ENCODE data around the gene TNNC1. TPM values are rescaled to one million over a fixed set of nuclear protein-coding genes. Genes with fewer than 3 reads are reported as not detected.

The TNNC1 gene
- total RNA-seq, 1 donor from 2014 or later = not detected

DNA sequence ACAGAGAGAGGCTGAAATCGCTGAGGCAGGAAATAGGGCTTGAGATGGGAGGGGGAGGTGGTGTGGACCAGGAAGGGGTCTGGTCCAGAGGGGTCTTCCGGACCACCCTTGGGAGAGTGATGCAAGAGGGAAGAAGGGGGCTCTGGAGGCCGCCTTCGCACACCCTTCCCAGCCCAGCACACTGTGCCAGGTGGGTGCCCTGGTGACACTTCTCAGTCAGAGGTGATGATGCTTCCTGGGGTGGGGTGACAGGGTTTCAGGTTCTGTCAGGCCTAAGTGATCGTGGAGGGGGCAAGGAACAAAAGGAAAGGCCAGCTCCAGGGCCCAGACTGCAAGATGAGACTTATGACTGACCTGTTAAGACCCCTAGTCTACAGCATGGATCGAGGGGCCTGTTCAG is 21.6 kb downstream of the TNNC1 start:
- DNase-seq (ENCODE audit: low read depth, low spot score) = no peak

DNA sequence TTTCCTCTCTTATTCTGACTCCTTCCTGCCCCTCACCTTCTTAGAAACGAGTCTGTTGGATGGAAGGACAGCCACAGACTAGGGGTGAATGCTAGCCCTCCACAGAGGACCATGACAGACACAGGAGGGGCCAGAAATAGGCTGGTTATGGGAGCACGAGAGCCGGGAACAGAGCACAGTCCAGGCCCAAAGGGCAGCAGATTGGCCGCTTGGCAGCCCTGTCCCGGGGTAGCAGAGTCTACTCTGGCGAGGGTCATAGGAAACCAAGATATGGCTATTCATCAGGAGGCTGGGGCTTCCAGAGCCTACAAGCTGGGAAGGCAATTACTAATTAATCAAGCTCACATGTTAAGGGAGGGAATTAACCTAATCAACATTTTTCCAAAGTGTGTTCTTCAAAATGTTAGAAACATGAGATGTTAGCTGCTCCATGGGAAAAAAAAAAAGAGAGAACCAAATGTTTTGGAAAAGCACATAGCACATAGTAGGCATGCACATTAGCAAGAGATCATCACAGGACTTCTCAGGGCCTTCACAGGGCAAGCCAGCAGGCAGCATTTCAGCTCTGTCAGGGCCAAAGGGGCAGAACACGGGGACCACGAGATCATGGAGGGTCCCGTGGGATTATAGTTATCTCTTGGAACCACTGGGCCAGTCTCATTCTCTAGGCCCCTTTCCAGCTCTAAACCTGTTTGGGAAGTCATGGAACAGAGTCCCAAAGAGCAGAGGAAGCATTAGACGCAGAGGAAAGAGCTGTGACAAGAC is 22.2 kb downstream of the TNNC1 start:
- DNase-seq (ENCODE audit: low read depth, low spot score) = no peak

DNA sequence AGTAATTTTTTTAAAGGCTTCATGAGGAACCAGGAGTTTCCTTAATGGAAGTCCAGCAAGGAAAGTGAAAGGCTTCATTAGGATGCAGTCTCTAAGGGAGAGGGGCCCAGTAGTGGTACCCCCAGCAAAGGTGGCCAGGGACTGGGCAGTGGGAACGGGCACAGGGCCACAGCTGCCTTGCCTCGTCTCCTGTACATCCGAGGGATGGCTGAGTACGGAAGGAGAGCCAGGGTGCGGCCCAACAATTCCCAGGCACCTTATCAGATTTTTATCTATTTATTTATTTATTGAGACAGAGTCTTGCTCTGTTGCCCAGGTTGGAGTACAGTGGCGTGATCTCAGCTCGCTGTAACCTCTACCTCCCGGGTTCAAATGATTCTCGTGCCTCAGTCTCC is 23.4 kb downstream of the TNNC1 start:
- no peak for DNase-seq (ENCODE audit: low read depth, low spot score)

DNA sequence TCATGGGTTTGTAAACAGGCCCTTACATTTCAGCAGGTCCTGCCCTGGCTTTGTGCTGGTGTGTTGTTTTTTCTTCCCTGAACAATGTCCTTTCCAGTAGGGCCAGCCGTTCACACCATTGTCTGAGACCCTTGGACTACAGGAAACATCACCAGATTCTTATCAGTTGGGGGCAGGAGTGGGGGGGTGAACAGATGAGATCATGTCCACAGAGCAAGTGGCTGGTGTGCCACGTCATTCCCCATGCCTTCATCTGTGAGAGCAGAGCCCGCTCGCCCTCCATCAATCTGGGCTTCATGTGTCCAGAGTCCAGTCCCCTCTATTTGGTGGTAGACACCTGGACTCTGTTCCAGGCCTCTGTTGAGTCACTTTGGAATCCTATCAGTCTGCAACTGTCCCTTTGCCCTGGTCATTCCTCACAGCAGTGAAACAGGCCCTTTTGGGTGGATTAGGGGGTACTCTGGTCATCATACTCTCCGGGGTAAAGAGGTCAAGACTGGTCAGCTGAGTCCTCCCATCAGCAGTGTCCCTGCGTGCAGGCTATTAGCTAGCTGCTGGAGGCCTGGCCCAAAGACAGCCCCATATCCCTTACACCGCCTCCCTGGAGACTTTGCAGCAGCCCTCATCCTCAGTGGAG is 23.9 kb downstream of the TNNC1 start:
- peak; percentile 96 for DNase-seq (ENCODE audit: low read depth, low spot score)

DNA sequence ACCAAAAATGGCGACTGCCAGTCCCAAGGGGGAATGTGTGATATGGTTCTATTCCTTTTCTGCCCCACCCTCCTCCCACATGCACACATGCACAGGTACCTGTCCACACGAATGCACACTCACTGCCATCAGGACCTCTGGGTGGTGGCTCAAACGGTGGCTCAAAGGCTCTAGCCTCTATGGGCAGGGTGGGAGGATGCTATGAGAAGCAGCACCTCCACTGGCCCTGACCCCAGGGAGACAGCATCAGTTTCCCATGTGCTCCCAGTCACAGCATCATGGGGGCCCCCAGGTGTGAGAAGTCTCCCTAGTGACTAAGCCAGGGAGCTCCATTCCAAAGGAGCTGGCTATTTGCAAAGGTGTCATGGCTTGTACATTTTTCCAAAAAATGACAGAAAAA is 24.8 kb downstream of the TNNC1 start:
- DNase-seq (ENCODE audit: low read depth, low spot score) = no peak

DNA sequence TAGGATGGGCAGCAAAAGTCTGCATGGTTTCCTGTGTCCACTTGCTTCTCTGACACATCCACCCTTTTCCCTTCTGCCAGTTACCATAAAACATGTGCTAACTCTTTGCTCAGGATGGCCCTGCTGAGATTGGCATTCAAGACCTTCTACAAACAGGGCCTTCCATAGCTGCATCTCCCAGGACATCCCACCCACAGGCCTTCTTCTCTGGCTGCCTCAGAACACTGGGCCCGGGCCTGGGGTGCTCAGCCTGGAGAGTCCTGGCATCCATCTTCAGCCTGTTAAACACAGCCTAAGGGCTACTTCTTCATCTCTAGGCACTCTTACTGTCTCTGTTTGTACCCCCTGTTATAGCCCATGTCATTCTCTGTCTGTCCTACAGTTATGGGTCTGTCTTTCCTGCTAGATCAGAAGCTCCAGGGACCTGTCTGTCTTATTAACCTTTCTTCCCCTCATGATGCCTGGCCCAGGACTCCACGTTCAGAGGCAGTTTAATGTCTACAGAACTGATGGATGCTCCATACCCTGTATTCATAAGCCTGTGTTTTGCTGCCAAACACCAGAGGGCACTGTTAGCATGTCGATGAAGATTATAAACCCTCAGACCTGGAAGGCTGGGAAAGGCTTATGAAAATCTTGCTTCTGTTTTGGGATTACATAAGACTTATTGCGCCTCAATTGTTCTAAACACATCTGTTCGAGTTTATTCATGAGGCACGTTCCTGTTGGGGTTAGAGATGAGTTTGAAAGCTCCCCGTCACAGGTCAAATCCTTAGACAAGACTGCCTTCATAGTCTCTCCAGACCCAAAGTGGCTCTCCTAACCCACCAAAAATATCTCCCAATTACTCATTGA is 25.5 kb downstream of the TNNC1 start:
- DNase-seq (ENCODE audit: low read depth, low spot score) = peak; percentile 65

DNA sequence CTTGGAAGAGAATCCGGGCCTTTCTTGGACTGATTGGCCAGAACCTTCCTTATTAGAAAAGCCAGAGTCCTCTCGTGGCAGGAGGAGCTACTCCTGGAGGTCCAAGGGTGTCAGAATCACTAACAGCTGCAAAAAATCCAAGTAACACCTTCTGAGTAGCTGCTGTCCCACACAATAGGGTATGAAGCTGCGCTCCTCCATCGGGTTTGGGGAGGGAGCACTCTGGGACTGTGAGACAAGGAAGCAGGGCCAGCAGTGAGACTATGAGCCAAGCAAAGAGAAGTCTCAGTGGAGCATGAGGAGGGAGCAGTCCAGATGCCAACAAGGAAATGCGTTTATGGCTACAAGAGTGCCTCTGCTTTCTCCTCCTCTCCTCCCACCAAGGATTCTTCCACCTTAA is 30.7 kb downstream of the TNNC1 start:
- DNase-seq (ENCODE audit: low read depth, low spot score) = no peak

DNA sequence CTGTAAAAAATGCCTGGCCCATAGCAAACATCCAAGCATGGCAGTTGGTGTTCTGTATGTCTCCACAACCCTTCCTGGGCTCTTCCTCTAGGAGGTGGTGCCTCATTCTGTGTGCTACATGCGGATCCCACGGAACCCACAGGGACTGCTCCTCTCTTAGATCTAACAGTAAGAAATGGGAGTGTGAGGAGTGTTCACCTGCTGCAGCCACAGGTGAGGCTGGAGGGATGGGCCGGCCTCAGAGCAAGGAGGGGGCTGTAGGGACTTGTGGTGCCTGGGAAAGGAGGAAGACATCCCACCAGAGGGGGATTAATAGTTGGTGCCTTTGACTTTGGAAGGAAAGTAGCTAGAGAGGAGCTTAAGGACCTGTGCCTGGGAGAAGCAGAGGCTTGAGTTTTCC is 31.2 kb downstream of the TNNC1 start:
- no peak for DNase-seq (ENCODE audit: low read depth, low spot score)

DNA sequence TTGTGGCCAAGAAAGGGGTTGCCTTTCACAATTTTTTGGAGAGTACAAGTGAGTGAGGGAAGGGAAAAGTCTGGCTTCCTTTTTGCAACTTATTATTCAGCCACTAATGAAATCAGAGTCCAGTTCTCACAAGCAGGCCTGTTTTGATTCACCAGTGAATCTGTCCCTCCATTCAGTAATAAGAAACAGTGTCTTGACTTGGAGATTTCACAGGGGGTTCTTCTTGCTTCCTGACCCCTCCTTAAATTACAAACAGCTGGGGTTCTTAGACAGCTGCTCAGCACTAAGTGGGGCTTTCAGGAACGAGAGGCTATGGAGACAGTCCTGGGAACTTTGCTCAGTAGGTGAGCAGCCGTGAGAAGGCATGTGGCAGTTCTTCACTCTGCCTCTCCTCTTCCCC is 33.5 kb downstream of the TNNC1 start:
- DNase-seq (ENCODE audit: low read depth, low spot score) = no peak

DNA sequence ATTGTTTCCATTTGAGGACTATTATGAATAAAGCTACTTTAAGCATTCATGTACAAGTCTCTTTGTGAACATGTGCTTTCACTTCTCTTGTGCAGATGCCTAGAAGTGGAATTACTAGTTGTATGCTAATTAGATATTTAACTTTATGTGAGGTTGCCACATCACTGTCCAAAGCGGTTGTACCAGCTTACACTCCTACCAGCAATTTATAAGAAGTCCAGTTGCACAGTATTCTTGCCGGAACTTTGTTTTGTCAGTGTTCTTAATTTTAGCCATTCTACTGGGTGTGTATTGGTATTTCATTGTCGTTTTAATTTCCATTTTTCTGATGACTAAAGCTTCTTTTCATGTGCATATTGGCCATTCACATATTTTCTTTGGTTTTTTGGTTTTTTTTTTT is 38.0 kb downstream of the TNNC1 start:
- no peak for DNase-seq (ENCODE audit: low read depth, low spot score)

DNA sequence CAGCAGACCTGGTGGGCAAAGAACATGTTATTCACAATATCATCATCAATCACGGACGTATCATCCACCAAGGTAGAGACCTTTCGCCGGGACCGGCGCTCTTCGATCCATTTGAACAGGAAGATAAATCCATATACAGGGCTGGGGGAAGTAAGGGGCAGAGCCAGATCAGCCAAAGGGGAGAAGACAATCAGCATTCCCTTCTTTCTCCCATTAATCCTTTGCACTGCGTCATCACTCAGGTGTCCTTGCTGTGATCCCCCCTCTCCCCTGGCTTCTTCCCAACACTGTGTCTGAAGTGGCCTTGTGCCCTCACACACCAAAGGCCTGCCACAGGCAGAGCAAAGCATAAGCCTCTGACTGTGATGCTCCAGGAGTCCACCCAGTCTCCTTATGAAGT is 45.4 kb downstream of the TNNC1 start:
- DNase-seq (ENCODE audit: low read depth, low spot score) = no peak

DNA sequence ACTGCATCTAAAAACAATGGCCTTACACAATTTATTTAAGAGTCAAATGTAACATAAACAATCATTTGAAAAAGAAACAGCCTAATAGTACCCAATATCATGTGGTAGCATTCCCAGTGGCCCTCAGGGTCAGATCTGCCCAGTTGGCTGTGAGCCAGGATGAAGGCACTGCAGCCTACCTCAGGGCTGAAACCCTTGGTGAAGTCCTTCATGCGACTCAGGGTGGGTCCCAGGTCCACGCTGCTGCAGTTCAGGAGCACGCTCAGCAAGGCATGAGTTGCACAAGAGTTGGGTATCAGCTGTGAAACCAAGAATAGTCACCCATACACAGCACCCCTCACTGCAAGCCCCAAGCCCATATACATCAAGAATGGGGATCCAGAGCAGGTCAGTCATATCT is 46.1 kb downstream of the TNNC1 start:
- DNase-seq (ENCODE audit: low read depth, low spot score) = no peak

DNA sequence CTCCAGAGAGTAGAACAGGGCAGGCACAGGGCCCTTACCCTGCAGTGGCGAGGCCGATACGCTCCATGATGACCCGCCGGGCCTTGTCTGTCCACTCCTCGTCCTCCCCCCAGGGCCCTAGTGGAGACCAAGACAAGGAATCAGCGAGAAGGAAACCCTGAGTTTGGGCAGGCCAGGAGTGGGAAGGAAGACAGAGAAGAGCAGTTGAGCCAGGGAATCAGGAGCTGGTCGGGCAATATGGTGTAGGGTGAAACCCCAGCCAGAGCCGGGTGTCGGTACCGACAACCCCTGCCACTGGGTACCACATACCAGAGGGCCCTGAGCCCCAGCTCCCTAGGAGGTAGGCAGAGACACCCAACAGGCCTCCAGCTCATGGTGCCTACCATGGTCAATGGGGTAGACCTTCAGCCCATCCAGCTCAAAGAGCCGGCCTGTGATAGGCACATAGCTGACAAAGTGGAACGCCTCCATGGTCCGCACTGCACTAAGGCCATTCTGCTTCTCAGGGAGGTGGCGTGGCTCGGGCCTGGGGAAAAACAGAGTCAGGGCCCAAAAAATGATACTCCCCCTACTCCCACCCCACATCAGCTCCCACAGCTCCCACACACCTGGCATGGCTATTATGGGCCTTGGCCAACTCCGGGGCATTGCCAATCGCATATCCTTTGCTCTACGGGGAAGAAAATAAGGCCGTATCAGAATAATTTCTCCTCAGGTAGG is 46.9 kb downstream of the TNNC1 start:
- no peak for DNase-seq (ENCODE audit: low read depth, low spot score)

DNA sequence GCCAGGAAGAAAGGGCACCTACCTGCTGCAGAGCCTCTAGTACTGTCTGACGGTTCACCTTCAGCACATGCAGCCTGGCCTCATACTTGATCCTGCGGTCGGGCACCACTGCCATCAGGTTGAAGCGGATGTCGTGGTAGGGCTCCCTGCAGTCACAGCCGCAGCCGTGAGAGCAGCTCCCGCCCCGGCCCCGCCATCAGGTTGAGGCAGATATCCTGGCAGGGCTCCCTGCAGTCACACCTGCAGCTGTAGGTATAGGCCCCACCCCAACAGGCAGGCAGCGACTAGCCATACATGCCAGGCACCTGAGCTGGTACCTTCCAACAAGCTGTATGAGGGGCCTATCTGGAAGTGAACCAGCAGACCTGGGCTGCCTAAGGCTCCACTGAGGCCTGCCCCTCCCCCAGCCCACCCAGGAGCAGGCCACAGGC is 47.6 kb downstream of the TNNC1 start:
- no peak for DNase-seq (ENCODE audit: low read depth, low spot score)

DNA sequence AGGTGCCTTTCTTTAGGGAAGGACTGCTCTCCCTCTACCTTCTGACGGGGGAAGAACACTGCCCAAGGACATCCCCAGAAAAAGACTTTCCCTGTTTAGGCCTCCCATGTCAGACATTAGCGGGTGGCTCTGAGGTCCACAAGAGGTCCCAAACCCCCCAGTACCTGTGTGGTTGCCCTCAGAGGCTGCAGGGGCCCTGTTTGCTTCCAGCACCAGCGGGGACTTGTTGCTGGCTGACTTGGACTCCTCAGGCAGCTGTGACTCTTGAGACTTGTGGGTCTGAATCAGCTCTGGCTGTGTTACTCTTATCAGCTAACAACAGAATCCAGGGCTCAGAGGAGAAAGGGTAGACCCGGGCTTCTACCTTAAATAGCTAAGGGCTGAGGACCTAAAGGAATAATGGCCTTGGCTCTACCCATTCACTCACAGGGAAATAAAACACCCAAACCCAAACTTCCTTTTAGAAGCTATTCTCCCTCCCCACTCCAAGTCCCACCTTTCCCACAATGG is 48.2 kb downstream of the TNNC1 start:
- no peak for DNase-seq (ENCODE audit: low read depth, low spot score)

DNA sequence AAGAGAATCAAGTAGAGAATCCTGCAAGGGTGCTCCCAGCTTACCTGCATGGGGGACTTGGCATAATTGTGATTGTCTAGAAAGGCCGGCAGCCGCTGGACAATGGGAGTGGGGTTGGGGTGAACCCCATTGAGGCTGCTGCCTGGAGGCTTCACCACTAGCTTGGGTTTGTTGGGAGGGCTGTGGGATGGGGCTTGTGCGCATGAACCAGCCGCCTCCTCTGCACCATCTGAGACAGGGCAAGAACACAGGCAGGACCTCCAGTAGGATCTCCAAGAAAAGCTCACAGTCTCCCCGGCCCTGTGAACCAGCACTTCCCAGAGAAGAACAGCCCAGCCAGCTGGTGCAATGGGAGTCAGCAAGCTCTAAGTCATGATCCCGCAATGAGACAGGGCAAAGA is 48.8 kb downstream of the TNNC1 start:
- no peak for DNase-seq (ENCODE audit: low read depth, low spot score)

DNA sequence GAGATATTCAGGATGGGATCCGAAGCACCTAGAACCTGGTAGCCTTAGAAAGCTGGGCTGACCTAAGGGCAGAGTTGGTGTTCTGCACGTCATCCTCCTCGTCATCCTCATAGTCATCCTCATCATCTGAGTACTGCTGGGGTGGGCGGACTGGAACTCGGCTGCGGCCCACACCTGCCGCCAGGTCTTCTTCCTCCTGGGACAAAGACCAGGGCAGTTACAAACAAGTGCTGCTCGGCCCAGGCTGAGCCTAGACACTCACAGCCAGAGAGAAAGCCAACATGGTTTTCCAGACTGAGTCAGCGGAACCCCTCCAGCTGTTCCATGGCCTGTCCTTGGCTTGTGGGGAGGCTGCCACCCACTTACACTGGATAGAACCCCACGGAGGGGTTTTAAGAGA is 49.5 kb downstream of the TNNC1 start:
- no peak for DNase-seq (ENCODE audit: low read depth, low spot score)

DNA sequence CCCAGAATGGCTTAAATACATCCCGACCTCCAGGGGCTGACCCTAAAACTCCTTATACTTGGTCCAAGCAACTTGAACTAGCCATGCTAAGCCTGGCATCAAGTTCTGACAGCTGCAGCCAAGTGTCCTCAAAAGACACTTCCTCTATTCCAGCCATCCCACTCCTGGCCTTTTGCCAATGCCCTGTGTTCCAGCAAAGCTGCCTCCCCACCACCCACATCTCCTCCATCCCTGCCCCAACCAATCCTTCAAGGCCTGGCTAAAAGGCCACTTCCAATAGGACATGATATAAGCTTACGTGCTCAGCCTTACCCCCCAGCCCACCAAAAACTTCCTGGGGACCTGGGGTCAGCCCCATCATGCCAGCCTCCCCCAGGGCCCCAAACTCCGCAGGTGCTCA is 49.9 kb downstream of the TNNC1 start:
- no peak for DNase-seq (ENCODE audit: low read depth, low spot score)

DNA sequence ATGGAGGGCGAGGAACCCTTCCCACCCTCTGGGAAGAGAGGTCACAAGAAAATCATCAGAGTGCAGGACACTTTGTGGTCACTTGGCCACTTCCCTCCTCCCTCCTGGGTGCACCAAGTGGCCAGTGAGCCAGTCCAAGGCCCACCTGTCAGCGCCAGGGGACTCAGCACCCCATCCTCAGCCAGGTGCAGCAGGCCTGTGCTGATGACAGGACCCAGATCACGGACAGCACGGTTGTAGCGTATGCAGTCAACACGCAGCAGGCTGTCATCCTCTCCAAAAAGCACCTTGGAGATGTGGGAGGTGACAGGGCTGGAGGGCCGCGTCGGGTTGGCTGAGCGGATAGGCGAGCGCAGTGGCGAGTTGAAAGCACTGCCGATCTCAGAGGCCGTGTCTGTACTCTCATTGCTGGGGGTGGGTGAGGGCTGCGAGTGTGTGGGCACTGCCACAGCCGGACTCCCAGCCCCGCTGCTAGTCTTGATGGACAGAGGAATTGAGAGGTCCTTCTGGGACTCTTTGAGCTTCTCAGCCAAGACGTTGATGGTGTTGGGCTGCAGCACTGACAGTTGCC is 50.5 kb downstream of the TNNC1 start:
- DNase-seq (ENCODE audit: low read depth, low spot score) = no peak

DNA sequence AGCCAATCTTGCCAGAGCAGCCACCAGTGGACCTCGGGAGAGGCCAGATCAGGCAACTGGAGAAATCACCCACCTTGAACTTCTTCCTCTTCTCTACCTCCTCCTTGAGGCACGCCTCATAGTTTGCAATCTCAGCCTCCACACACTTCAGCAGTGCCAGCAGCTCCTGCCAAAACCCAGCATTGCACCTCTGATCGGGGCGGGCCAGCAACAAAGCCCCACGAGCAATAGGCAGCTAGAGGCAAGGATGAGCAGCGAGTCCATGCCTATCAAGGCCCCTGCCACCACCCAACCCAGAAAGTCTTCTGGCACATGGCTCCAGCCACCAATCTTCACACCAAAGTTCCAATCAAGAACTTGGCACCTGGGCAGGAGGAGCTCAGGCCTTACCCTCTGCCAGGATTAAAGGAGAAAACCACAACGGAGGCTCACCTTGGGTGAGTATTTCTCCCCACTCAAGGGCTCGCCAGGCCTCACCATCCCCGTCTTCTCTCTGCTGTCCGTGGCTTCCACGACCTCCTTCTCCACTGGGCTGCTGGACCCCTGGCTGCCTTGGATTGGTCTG is 51.1 kb downstream of the TNNC1 start:
- no peak for DNase-seq (ENCODE audit: low read depth, low spot score)

DNA sequence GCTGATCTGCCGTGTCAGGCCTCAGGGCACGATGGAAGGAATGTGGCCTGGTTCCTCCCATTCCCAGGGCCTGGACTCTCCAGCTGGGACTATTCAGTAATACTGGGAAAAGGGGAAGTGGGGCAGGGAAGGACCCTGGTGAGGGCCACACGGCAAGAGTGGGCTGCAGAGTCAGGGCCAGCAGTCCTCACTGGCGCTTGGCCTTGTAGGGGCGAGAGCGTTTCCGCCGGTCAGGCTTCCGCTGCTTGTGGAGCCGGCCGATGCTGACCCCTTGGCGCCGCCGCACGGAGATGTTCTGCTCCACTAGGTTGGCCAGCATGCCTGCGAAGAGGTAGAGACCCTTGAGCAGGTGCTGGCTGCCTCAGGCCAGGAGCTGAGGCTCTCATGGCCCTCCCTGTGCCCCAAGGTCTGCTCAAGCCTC is 51.7 kb downstream of the TNNC1 start:
- DNase-seq (ENCODE audit: low read depth, low spot score) = no peak
